GM21737 (cell line): ENCODE results near the gene MRPL33.

ENCODE experiments used
- ATAC-seq: cut with Tn5 transposase; IDR thresholded peaks from one replicate; pipeline ENCODE4 v1.9.1; 2021; ENCODE audit warnings: mild to moderate bottlenecking, moderate library complexity; ENCODE audit not compliant: unreplicated experiment

MRPL33 gene

DNA sequence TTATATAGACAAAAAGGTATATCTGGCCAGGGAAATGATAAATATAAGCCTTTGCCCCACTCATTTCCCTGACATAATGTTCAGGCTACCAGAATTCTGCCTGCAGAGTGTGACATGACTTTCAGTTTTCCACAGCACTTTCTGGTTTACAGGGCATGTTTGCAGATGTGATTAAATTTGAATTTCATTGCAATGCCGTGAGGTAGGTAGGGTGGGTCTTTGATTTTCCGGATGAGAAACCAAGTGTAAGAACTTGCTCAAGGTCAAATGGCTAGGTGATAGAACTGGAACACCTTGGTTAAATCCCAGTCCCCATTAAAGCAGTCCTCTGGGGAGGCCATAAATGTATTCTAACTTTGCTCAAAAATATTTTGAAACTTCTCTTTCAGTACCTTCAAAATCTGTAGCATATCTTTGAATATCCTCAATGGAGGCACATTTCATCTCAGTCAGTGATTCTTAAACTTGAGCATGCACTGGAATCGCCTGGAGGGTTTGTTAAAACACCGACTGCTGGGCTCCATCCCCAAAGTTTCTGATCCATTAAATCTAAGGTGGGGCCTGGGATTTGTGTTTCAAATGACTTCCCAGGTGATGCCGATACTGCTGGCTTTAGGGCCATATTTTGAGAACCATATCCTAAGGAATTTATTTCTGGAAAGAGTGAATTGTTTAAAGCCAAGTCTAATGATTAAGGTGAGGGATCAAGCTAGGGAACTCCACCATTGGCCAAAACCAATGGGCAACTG, 35.0 kb downstream of the MRPL33 start:
- ATAC-seq = no peak

DNA sequence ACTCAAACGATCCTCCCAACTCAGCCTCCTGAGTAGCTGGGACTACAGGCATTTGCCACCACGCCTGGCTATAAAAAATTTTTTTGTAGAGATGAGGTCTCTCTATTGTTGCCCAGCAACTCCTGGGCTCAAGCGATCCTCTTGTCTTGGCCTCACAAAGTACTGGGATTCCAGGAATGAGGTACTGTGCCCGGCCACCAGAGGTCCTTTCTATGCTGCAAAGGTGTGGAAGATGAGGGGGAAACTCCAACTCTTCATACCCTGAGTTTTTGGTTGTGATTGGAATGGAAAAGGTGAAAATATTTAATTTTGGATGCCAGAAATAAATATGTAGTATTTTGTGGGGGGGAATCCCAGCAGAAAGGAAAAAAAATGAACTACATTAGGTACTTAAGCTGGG, 36.0 kb downstream of the MRPL33 start:
- ATAC-seq = no peak

DNA sequence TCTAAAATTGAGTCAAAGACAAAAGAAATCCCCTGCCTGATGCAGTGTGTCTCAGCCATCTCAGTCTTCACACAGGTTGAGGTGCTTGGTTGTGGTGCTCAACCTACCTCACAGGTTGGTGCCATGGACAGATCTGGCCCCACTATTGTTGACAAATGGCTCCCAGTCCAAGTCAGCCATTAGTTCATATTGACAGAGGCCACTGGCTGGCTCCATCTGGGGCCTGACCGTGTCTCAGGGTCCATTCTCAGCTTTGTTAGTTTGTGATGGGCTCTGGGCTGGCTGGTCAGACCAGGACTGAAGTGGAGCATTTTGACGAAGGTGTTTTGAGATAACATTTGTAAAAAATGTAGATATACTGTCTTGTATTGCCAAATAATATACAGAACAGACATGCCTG, 36.9 kb downstream of the MRPL33 start:
- ATAC-seq = no peak

DNA sequence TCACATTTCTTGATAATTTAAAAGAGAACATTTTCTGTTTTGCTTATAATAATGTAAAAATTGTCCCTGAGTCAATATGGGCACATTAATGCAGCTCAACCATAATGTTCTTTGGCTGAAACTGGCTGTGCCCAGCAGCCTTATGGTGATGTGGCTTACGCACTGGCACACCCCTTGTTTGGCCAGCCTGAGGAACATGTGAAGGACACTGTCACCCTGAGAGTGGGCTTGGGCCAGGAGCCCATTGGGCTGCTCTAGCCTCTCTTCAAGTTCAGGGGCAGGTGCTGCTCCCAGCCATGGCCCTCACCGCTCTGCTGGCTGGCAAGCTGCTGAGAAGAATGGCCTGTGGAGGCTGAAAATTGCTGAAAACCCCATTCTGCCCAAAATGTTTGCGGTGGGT, 37.5 kb downstream of the MRPL33 start:
- ATAC-seq = no peak

DNA sequence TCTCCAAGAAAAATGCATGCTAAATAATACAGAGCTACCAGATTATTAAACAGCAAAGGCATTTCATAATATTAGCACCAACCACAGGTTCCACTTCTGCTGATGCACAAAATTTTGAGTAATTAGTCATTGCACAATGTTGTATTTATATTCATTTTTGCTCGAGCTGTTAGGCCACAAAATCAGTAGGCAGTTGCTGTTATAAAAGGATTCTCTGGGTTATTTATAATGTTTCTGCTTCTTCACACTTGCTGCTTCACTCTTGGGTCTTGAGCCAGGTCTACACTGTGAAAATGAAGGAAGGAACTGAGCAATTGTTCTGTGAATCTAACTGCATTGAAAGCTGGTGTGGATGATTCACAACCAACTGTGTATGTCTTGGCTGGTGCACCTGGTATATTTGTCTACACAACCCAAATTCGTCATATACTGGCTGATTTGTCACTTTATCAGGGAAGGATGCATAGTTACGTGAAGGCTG, 38.3 kb downstream of the MRPL33 start:
- ATAC-seq = no peak

DNA sequence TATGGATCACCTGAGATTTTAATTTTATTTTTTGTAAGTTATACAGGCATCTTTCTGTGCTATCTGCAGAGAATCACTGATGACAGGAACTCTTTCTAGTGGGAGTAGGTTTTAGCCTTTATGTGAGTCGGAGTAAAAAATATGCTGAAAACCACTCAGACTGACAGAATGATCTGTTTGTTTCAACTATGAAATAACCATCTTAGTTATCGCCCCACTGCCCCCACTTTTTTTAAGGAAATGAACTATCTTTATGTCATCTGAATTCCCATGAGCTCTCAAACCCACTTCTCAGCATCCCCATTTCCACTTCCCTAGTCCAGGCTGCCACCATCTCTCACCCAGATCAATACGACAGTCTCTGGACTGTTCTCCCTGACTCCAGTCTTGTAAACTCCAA, 38.9 kb downstream of the MRPL33 start:
- ATAC-seq = no peak

DNA sequence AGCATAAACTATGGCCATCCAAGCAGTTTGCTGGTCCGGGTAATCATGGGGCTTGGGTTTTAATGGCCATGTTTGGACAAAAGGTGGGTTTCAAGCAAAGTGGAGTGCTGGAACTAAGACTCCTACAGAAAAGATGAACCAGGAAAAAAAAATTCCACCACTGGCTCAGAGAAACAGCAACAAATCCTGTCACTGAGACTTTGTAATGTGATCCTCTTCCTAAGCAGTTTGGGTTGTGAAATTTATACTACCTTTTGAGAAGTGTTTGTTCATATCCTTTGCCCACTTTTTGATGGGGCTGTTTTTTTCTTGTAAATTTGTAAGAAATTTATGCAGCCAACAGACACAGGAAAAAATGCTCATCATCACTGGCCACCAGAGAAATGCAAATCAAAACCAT, 40.2 kb downstream of the MRPL33 start:
- no peak for ATAC-seq

DNA sequence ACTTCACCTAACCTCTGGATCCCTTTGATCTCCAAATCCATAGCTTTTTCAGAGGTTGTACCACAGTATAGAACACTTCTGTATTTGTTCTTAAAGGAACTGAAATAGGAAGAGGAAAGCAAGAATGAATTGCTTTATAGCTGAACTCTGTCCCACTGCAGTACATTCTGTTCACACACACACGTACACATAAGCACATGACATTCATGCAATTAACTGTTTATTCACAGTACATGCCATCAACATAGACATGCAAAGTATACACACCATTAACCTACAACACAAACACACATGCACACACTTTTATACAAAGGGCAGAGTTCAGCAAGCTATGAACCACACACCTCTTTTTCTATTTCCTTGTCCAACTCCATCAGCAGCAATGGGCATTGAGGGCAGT, 43.2 kb downstream of the MRPL33 start:
- no peak for ATAC-seq

DNA sequence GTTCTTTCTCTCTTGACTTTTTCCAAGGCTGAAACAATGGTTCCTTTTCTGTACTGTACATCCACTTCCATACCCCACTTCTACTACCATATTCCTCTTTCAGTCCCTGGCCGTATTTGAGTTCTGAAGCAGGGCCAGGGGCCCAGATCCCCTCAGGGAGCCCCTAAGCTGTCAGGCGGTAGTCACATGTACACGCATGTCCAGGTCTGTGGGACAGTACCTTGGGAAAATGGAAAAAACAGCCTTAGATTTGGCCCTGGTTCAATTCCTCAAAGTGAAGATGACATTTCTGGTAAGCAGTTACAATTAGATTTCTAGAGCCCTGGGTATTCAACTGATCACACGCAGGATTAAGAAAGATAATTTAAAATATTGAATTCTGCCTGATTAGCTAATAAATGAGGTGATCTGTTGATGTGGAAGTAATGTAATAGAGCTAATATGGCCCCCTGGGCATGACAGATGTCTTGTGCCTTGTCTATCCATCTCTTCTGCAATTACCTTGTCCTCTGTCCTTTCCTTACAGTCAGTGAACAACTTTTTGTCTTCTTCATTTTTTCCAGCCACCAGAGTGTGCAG, 44.4 kb downstream of the MRPL33 start:
- no peak for ATAC-seq

DNA sequence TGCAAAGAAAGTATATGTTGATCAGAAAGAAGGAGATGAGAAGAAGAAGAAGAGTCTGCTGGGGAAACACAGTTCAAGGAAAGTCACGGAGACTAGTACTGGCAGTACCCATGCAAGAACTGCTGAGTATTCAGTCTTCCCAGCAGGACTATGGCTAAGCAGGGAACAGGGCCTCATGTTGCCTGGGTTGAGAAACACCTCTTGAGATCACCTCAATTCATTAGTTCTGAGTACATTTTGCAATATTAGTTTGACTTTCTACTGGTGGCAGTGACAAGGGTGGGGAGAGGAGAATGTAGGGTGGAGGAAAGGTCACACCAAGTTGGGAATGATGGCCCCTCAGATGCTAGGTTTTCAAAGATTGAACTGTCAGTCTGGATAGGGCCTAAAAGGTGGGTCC, 50.5 kb downstream of the MRPL33 start:
- ATAC-seq = no peak

DNA sequence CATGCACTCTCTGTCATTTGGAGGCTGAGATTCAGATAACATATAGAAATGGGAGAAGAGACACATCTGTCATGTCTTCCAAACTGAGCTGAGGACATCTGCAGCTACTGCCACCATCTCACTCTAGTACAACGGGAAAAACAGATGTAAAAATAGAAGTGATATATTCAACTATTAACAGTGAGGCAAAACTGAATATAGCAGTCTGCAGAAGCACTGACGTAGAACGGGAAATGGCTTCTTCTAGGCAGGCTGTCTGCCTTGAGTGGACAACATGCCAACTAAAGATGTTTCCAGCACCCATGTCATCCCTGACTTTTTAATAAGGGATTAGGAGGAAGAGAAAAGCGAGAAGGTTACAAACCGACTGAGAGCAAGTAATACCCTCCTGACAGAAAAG, 51.6 kb downstream of the MRPL33 start:
- ATAC-seq = no peak

DNA sequence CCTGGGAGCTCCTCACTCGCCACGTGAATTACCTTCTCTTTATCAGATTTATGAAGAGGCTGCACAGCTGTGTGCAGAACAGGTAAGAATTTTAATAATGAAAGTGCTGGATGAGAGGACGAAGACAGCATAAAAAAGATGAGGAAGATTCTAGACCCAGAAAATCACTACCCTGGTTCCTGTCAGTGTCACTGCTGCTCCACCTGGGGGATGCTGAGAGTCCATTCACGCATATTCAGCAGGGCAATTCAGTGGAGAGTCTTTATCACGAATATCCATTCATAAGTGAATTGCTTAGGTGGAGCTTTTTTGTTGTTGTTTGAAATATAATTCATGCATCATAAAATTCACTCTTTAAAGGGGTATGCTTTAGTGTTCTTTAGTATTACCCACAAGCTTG, 52.0 kb downstream of the MRPL33 start:
- ATAC-seq = no peak

DNA sequence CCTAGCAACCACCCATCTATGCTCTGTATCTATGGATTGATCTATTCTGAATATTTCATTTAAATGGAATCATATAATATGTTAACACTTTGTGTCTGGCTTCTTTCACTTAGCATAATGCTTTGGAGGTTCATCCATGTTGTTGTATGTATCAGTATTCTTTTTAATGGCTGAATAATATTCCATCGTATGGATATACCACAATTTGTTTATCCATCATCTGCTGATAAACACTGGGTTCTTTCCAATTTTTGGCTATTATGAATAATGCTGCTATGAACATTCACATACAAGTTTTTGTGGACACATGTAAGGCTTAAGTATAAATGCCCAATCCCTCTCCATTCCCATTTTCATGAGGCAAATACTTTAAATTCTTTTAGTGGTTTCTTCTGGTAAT, 52.9 kb downstream of the MRPL33 start:
- ATAC-seq = no peak

DNA sequence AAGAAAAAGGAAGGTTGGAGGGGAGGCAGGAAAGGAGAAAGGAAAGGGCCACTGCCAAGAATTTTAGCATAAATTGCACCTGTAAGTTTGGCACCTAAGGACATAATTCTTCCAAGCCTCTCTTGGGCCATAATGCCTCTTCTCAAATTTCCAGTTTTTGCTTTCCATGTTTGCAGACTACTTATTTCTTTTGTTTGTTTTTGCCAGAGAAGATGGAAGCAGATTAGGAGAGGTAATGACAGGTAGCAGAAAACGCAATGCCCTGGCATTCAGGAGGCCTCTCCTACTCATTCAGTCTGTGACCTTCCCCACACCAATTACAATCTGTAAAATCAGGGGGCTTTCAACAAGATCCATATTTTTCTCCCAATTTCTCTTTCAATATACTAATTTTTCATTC, 56.8 kb downstream of the MRPL33 start:
- ATAC-seq = no peak
